ENCODE measurements around the gene PRG3. TPM values are rescaled to one million over a fixed set of nuclear protein-coding genes. Genes with fewer than 3 reads are reported as not detected.

Gene PRG3
- total and polyA plus RNA-seq, 2 of the 4 experiments (the other 2 are of a cell fraction) = not detected

GRCh38 chr11:57392066-57392762 is 11.3 kb upstream of the PRG3 start:
- Histone ChIP-seq H3K4me3 (ENCODE audit: insufficient read depth, low read depth, low read length) (no peak overlapping the region), H2BK15ac (ENCODE audit: low read depth, low read length) (no peak overlapping the region), H4K5ac (ENCODE audit: low read depth, low read length) (no peak overlapping the region), H2AK9ac (replicated peaks; ENCODE audit: low read depth, low read length, poor library complexity) (no peak overlapping the region), H3K9me3 (ENCODE audit: control insufficient read depth, insufficient read depth, low read length) (no peaks in the 10 kb centered on the region), H4K91ac (ENCODE audit: insufficient read depth, low read depth, low read length) (no peak overlapping the region), H2BK5ac (ENCODE audit: low read depth, low read length, poor library complexity, severe bottlenecking) (no peak overlapping the region), H3K36me3 (ENCODE audit: control insufficient read depth, insufficient read depth, low read length) (no peaks in the 10 kb centered on the region), H3K79me1 (ENCODE audit: low read depth in 1 of 2, low read length in 2 of 2) (no peaks in the 10 kb centered on the region), H3K9ac (ENCODE audit: low read depth, low read length) (no peak overlapping the region), H2BK120ac (ENCODE audit: low read depth, low read length) (no peak overlapping the region), H2AK5ac (ENCODE audit: low read depth, low read length) (no peak overlapping the region), H2BK20ac (ENCODE audit: low read depth, low read length) (no peak overlapping the region), H3K56ac (ENCODE audit: extremely low read depth, insufficient read depth, low read length) (no peak overlapping the region), H3K4ac (ENCODE audit: low read depth, low read length) (no peak overlapping the region), H3K9me1 (ENCODE audit: insufficient read depth, low read length) (no peaks in the 10 kb centered on the region), H3K23ac (ENCODE audit: low read depth, low read length) (no peak overlapping the region), H3K4me2 (ENCODE audit: low read depth, low read length) (no peak overlapping the region), H4K8ac (ENCODE audit: low read depth in 2 of 2, low read length in 2 of 2) (no peak overlapping the region), H2AFZ (replicated peaks; ENCODE audit: low read length, poor library complexity) (no peak overlapping the region), H3K14ac (replicated peaks; ENCODE audit: low read depth, low read length) (no peak overlapping the region), H3K18ac (ENCODE audit: low read depth, low read length) (no peak overlapping the region), H3K4me1 (ENCODE audit: control insufficient read depth, insufficient read depth, low read length) (no peaks in the 10 kb centered on the region), H3K27me3 (ENCODE audit: control insufficient read depth, insufficient read depth, low read length) (peaks cover 46% of the 10 kb centered on the region), H4K20me1 (ENCODE audit: insufficient read depth, low read length) (no peaks in the 10 kb centered on the region; the same call in 1 of the 2 replicates), H3K27ac (ENCODE audit: insufficient read depth, low read length) (no peak overlapping the region)
- in situ Hi-C loops (cut with MboI; ENCODE audit: low sequenced_read_pairs) (no loop called here), intact Hi-C loops (cut with micrococcal nuclease) (no loop called here), dilution Hi-C loops (cut with HindIII; ENCODE audit: low sequenced_read_pairs, unreplicated experiment) (no loop called here)
- no CpG with 5 or more reads among the region's 8 CpGs for WGBS, 2 experiments (ENCODE audit: extremely low coverage in 2 of 2, insufficient read length in 1 of 2)
- no peak for TF ChIP-seq CTCF (conservative IDR thresholded peaks at IDR 0.05; ENCODE audit: low read depth, low read length)
- no peak for TF ChIP-seq ELK1 (IDR thresholded peaks at IDR 0.05; ENCODE audit: borderline replicate concordance, low read depth, low read length)
- TF ChIP-seq POLR2A (IDR thresholded peaks at IDR 0.05; ENCODE audit: low read depth, low read length) = no peak
- no peak for TF ChIP-seq MAZ (IDR thresholded peaks at IDR 0.05; ENCODE audit: borderline replicate concordance, low read depth, low read length)
- no peak for TF ChIP-seq MAFK (IDR thresholded peaks at IDR 0.05; ENCODE audit: low read depth, low read length)
- no peak for TF ChIP-seq MXI1 (IDR thresholded peaks at IDR 0.05; ENCODE audit: borderline replicate concordance, low read depth, low read length)
- TF ChIP-seq CHD1 (IDR thresholded peaks at IDR 0.05; ENCODE audit: low read depth, low read length) = no peak
- no peak for TF ChIP-seq CEBPB (IDR thresholded peaks at IDR 0.05; ENCODE audit: low read depth, low read length)
- TF ChIP-seq FOS (IDR thresholded peaks at IDR 0.05; ENCODE audit: low read depth, low read length) = no peak
- no peak for TF ChIP-seq NFE2L2 (IDR thresholded peaks at IDR 0.05; ENCODE audit: low read depth, low read length)
- no TSS peak for BruUV-seq (replicated peaks)
- ATAC-seq (ENCODE audit: low read depth) (no peak), DNase-seq (no peak)
- ChIA-PET CTCF (no interaction called here), POLR2A (ENCODE audit: unreplicated experiment) (no interaction called here)

Data from IMR-90 (cell line).